GM12878 (cell line): Measurements from ENCODE around the gene RPL19. TPM values are rescaled to one million over a fixed set of nuclear protein-coding genes. Genes with fewer than 3 reads are reported as not detected.

ENCODE experiments used
- ATAC-seq: fragments of 200-7000 bp; cut with Tn5 transposase; 3 replicates; pipeline ENCODE4 v1.9.1; 2020; ENCODE audit warnings: mild to moderate bottlenecking, moderate library complexity
- BruUV-seq: library from RNA; stranded (reverse); fragments of 400-500 nt; replicated peaks from 2 replicates; lab custom pipeline; 2021; lab: Mats Ljungman, UMichigan
- CTCF ChIA-PET: fragments of 300-600 bp; sonication (Branson Sonifier 250); formaldehyde crosslinking; extraction: SDS; loops from one replicate; lab custom pipeline; 2021; ENCODE audit warnings: inconsistent platforms; lab: Yijun Ruan, JAX
- POLR2A ChIA-PET: fragments of 350-600 bp; formaldehyde crosslinking; extraction: SDS; loops from one replicate; lab custom pipeline; 2021; ENCODE audit warnings: inconsistent platforms; lab: Charles Lee
- RAD21 ChIA-PET: fragments of 300-600 bp; sonication (Branson Sonifier 250); formaldehyde crosslinking; loops from one replicate; lab custom pipeline; 2023; ENCODE audit warnings: antibody characterized with exemption; ENCODE audit not compliant: unreplicated experiment; lab: Charles Lee
- SMC1A ChIA-PET: fragments of 300-600 bp; sonication (Branson Sonifier 250); formaldehyde crosslinking; loops from one replicate; lab custom pipeline; 2023; ENCODE audit not compliant: unreplicated experiment, uncharacterized antibody; lab: Charles Lee
- DNase-seq: peaks from one replicate; pipeline ENCODE4 v3.0.0-alpha.2; 2011; ENCODE audit warnings: low read depth, low spot score
- FAIRE-seq: peaks from 3 replicates; lab custom pipeline; 2011; peaks lifted over from hg19 to GRCh38; lab: Jason Lieb, UNC
- H2AFZ ChIP-seq: 2 replicates; pipeline ENCODE4 v1.6.0; 2011; ENCODE audit warnings: low read depth, low read length, control low read depth; ENCODE audit not compliant: control insufficient read depth
- H3K27ac ChIP-seq: 2 replicates; pipeline ENCODE4 v1.5.1; 2011; ENCODE audit warnings: control low read depth; ENCODE audit not compliant: control insufficient read depth, insufficient read depth
- H3K27me3 ChIP-seq, 2 experiments: replicated peaks in 1 of 2; 2 replicates each; pipeline versions ENCODE4 v1.6.0 to v1.6.1; 2011; ENCODE audit warnings: low read length in 1 of 2; ENCODE audit not compliant: control insufficient read depth in 2 of 2, insufficient read depth in 2 of 2
- H3K36me3 ChIP-seq, 2 experiments: 2 replicates each; pipeline ENCODE4 v1.5.1; 2011; ENCODE audit warnings: low read length in 1 of 2; ENCODE audit not compliant: control insufficient read depth in 2 of 2, insufficient read depth in 2 of 2
- H3K4me1 ChIP-seq: 2 replicates; pipeline ENCODE4 v1.6.1; 2011; ENCODE audit warnings: mild to moderate bottlenecking, low read length, moderate library complexity, mixed read lengths; ENCODE audit not compliant: control insufficient read depth, insufficient read depth
- H3K4me2 ChIP-seq: 2 replicates; pipeline ENCODE4 v1.6.0; 2011; ENCODE audit warnings: control low read depth; ENCODE audit not compliant: control insufficient read depth, insufficient read depth
- H3K4me3 ChIP-seq: fragments of 200-600 bp; sonication (generic); 2 replicates; pipeline ENCODE4 v1.5.1; 2016
- H3K79me2 ChIP-seq: 2 replicates; pipeline ENCODE4 v1.6.0; 2011; ENCODE audit warnings: low read length; ENCODE audit not compliant: control insufficient read depth, insufficient read depth
- H3K9ac ChIP-seq: 2 replicates; pipeline ENCODE4 v1.8.0; 2011; ENCODE audit warnings: low read length, control low read depth, mixed read lengths; ENCODE audit not compliant: control insufficient read depth, insufficient read depth
- H3K9me3 ChIP-seq: replicated peaks from 3 replicates; pipeline ENCODE4 v1.5.1; 2011; ENCODE audit warnings: mild to moderate bottlenecking, low read length; ENCODE audit not compliant: control insufficient read depth, insufficient read depth
- H4K20me1 ChIP-seq: 2 replicates; pipeline ENCODE4 v1.6.0; 2011; ENCODE audit not compliant: control insufficient read depth, insufficient read depth
- ASH2L ChIP-seq: fragments of 300-600, 200-600 bp; sonication (generic); IDR thresholded peaks from 2 replicates; pipeline ENCODE4 v1.6.1; 2017; ENCODE audit warnings: low read depth, mild to moderate bottlenecking, borderline replicate concordance
- ESRRA ChIP-seq: IDR thresholded peaks from 2 replicates; pipeline ENCODE4 v1.6.1; 2012; ENCODE audit warnings: mild to moderate bottlenecking, low read length, improper control_type of control experiment
- EZH2 ChIP-seq: IDR thresholded peaks from 2 replicates; pipeline ENCODE4 v1.6.1; 2012; ENCODE audit warnings: low read depth, mild to moderate bottlenecking, control low read depth, inconsistent platforms, low read length, borderline replicate concordance; ENCODE audit not compliant: control insufficient read depth
- FOS ChIP-seq: IDR thresholded peaks from 3 replicates; pipeline ENCODE4 v1.6.1; 2011; ENCODE audit warnings: borderline replicate concordance; ENCODE audit not compliant: insufficient read length; ENCODE audit errors: extremely low read depth
- RAD51 ChIP-seq: fragments of 450-650 bp; IDR thresholded peaks from 2 replicates; pipeline ENCODE4 v1.6.1; 2016; ENCODE audit warnings: moderate library complexity, mild to moderate bottlenecking, inconsistent platforms
- ZNF384 ChIP-seq: IDR thresholded peaks from 2 replicates; pipeline ENCODE4 v1.6.1; 2012; ENCODE audit warnings: low read depth, mild to moderate bottlenecking, low read length, improper control_type of control experiment, borderline replicate concordance
- whole genome bisulfite sequencing: methylation state at CpG from one replicate; pipeline ENCODE4 v1.1.6; 2016; ENCODE audit warnings: low lambda C conversion rate; ENCODE audit not compliant: insufficient replicate concordance, insufficient coverage; ENCODE audit errors: missing lambda C conversion rate; 5-methylcytosine and 5-hydroxymethylcytosine counted together
- in situ Hi-C: fragments of 300-500 bp; cut with MboI; formaldehyde crosslinking; loops from 9 replicates; pipeline ENCODE4 v1.14.3; 2018; ENCODE audit warnings: mixed read lengths
- intact Hi-C: fragments of 100-400 bp; cut with micrococcal nuclease; formaldehyde crosslinking; loops from one replicate; pipeline ENCODE4 v1.14.2; 2022; ENCODE audit not compliant: unreplicated experiment
- polyA plus RNA-seq, 11 experiments: library from polyadenylated mRNA; depleted of rRNA in 4 of 11; unstranded in 6 of 11; stranded (reverse) in 5 of 11; fragments of >200 nt; fragmentation: Nextera tagmentation in 4 of 11; fragmentation: Illumina TruSeq in 1 of 11; extraction: Ambion mirVana in 4 of 11; extraction: Trizol in 1 of 11; gene quantifications; 1 replicate in 1 of 11; 2 replicates in 10 of 11; pipeline versions ENCODE4 v1.2.1 to v1.2.3, GENCODE V29; 2011 to 2016; ENCODE audit warnings: inconsistent platforms in 2 of 11, missing spikeins in 2 of 11, low read depth in 1 of 11
- total RNA-seq, 4 experiments: library from RNA; depleted of rRNA in 3 of 4; stranded (reverse); fragments of >200 nt in 3 of 4; fragmentation: Illumina TruSeq in 1 of 4; extraction: Trizol in 1 of 4; gene quantifications; 2 replicates each; pipeline versions ENCODE4 v1.2.1 to v1.2.3, GENCODE V29; 2013 to 2021
- TF ChIP-seq, protein P1 (sequence below): fragments of 450-650 bp; IDR thresholded peaks from 2 replicates; pipeline ENCODE4 v1.6.1; 2017; ENCODE audit warnings: antibody characterized with exemption, mild to moderate bottlenecking, moderate library complexity
- TF ChIP-seq, protein P2 (sequence below): fragments of 450-650 bp; IDR thresholded peaks from 2 replicates; pipeline ENCODE4 v1.6.1; 2017; ENCODE audit warnings: mild to moderate bottlenecking, moderate library complexity

The RPL19 gene
- total and polyA plus RNA-seq, 10 of the 15 experiments (the other 5 are each of a cell fraction or from before 2014, with no cell fraction given) = 1,862 to 5,536 (median 3,836) TPM

DNA sequence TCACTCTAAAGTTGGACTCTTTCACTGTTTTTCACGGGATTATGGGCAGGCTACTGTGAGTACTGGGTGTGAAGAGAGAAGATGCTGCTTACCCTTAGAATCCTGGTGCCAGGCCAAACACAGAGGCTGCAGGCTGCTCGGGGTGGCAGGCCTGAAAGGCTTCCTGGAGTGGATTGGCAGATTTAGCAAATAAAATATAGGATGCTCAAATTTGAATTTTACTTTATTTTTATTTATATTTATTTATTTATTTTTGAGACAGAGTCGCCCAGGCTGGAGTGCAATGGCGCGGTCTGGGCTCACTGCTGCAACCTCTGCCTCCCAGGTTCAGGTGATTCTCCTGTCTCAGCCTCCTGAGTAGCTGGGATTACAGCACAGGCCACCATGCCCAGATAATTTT, 40.5 kb downstream of the RPL19 start:
- Histone ChIP-seq H3K36me3 (no peaks in the 10 kb centered on the region), H3K9ac (no peak overlapping the region), H2AFZ (no peak overlapping the region), H3K27ac (no peak overlapping the region), H3K4me3 (no peak overlapping the region), H3K9me3 (no peaks in the 10 kb centered on the region), H3K4me1 (peaks cover 9% of the 10 kb centered on the region), H3K4me2 (no peak overlapping the region), H4K20me1 (no peaks in the 10 kb centered on the region), H3K79me2 (no peaks in the 10 kb centered on the region), H3K27me3 (no peaks in the 10 kb centered on the region; a peak in 3 of 4 replicates)
- SMC1A ChIA-PET = interaction anchor here (1.1 to 1.7 kb wide), 3 partner anchors 62 to 258 kb away, joined by 3 to 5 read pairs (median 3); no protein-coding TSS in a partner anchor
- no peak for FAIRE-seq
- intact Hi-C loops (loop anchor here (5.0 kb wide), 1 partner anchor 88 kb away; the partner anchor contains the start of gene PLXDC1), in situ Hi-C loops (loop anchor here (5.0 kb wide), 1 partner anchor 33 kb away; no protein-coding TSS in a partner anchor)
- no peak for ATAC-seq
- POLR2A ChIA-PET = no interaction called here
- BruUV-seq = no TSS peak
- TF ChIP-seq FOS (no peak), RAD51 (no peak), ASH2L (no peak)
- CTCF ChIA-PET = interaction anchor here (0.7 to 21.3 kb wide), 5 partner anchors 9 to 435 kb away, joined by 3 to 658 read pairs (median 14); no protein-coding TSS in a partner anchor
- WGBS = 70% methylated on average over 5 of the region's 5 CpGs
- RAD21 ChIA-PET = interaction anchor here (2.3 kb wide), 1 partner anchor 34 kb away, joined by 18 read pairs; no protein-coding TSS in a partner anchor
- DNase-seq = no peak

DNA sequence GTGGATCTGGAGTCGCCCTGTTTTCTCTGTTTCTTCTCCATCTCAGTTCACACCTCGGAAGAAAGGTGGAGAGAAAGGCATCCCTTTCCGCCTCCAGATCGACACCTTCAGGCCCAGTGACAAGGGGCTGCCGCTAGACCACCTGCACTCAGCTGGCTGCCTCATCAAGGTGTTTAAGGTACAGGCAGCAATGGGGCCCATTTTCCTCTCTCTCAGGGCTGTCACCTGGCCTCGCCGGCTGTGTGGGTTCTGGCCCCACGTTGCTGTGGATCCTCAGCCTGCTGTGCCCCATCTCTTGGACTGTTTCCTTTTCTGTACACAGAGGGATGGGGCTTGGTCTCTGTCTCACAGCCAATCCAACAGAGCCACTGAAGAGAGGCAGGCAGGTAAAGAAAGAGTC, 43.1 kb downstream of the RPL19 start:
- Histone ChIP-seq H3K4me1 (peaks cover 9% of the 10 kb centered on the region), H3K36me3 (no peaks in the 10 kb centered on the region), H3K9ac (no peak overlapping the region), H3K9me3 (no peaks in the 10 kb centered on the region), H3K27ac (no peak overlapping the region), H4K20me1 (no peaks in the 10 kb centered on the region), H3K79me2 (no peaks in the 10 kb centered on the region), H3K27me3 (no peaks in the 10 kb centered on the region; a peak in 3 of 4 replicates), H3K4me2 (no peak overlapping the region), H3K4me3 (no peak overlapping the region), H2AFZ (no peak overlapping the region)
- ChIA-PET SMC1A (interaction anchor here (1.3 to 2.3 kb wide), 3 partner anchors 12 to 78 kb away, joined by 3 to 15 read pairs (median 4); no protein-coding TSS in a partner anchor), CTCF (interaction anchor here (0.6 to 21.3 kb wide), 9 partner anchors 11 to 306 kb away, joined by 3 to 658 read pairs (median 14); no protein-coding TSS in a partner anchor), RAD21 (interaction anchor here (0.6 to 4.0 kb wide), 2 partner anchors 260 to 422 kb away, joined by 3 to 59 read pairs; no protein-coding TSS in a partner anchor), POLR2A (interaction anchor here (0.6 kb wide), 2 partner anchors 85 to 493 kb away, joined by 3 read pairs; no protein-coding TSS in a partner anchor)
- BruUV-seq = no TSS peak
- in situ Hi-C loops (loop anchor here (5.0 kb wide), 1 partner anchor 36 kb away; no protein-coding TSS in a partner anchor), intact Hi-C loops (loop anchor here (5.0 kb wide), 1 partner anchor 91 kb away; the partner anchor contains the start of gene PLXDC1)
- WGBS = 66% methylated on average over 7 of the region's 8 CpGs
- no peak for DNase-seq
- ATAC-seq = no peak
- FAIRE-seq = no peak
- TF ChIP-seq EZH2 = no peak
- TF ChIP-seq, protein P1, sequence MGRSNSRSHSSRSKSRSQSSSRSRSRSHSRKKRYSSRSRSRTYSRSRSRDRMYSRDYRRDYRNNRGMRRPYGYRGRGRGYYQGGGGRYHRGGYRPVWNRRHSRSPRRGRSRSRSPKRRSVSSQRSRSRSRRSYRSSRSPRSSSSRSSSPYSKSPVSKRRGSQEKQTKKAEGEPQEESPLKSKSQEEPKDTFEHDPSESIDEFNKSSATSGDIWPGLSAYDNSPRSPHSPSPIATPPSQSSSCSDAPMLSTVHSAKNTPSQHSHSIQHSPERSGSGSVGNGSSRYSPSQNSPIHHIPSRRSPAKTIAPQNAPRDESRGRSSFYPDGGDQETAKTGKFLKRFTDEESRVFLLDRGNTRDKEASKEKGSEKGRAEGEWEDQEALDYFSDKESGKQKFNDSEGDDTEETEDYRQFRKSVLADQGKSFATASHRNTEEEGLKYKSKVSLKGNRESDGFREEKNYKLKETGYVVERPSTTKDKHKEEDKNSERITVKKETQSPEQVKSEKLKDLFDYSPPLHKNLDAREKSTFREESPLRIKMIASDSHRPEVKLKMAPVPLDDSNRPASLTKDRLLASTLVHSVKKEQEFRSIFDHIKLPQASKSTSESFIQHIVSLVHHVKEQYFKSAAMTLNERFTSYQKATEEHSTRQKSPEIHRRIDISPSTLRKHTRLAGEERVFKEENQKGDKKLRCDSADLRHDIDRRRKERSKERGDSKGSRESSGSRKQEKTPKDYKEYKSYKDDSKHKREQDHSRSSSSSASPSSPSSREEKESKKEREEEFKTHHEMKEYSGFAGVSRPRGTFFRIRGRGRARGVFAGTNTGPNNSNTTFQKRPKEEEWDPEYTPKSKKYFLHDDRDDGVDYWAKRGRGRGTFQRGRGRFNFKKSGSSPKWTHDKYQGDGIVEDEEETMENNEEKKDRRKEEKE = no peak
- TF ChIP-seq ZNF384 = no peak
- TF ChIP-seq, protein P2, sequence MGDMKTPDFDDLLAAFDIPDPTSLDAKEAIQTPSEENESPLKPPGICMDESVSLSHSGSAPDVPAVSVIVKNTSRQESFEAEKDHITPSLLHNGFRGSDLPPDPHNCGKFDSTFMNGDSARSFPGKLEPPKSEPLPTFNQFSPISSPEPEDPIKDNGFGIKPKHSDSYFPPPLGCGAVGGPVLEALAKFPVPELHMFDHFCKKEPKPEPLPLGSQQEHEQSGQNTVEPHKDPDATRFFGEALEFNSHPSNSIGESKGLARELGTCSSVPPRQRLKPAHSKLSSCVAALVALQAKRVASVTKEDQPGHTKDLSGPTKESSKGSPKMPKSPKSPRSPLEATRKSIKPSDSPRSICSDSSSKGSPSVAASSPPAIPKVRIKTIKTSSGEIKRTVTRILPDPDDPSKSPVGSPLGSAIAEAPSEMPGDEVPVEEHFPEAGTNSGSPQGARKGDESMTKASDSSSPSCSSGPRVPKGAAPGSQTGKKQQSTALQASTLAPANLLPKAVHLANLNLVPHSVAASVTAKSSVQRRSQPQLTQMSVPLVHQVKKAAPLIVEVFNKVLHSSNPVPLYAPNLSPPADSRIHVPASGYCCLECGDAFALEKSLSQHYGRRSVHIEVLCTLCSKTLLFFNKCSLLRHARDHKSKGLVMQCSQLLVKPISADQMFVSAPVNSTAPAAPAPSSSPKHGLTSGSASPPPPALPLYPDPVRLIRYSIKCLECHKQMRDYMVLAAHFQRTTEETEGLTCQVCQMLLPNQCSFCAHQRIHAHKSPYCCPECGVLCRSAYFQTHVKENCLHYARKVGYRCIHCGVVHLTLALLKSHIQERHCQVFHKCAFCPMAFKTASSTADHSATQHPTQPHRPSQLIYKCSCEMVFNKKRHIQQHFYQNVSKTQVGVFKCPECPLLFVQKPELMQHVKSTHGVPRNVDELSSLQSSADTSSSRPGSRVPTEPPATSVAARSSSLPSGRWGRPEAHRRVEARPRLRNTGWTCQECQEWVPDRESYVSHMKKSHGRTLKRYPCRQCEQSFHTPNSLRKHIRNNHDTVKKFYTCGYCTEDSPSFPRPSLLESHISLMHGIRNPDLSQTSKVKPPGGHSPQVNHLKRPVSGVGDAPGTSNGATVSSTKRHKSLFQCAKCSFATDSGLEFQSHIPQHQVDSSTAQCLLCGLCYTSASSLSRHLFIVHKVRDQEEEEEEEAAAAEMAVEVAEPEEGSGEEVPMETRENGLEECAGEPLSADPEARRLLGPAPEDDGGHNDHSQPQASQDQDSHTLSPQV = no peak
- no peak for TF ChIP-seq ESRRA
